IPS DF 6.9 (cell line): ENCODE data around the gene NXN.

Source experiments
- DNase-seq: peaks from one replicate; pipeline ENCODE4 v3.0.0-alpha.2; 2013; ENCODE audit warnings: low read depth, low spot score
- H3K27ac ChIP-seq: one replicate; pipeline ENCODE4 v1.5.1; 2013; ENCODE audit warnings: low read length, control low read depth
- H3K27me3 ChIP-seq: 2 replicates; pipeline ENCODE4 v1.6.1; 2013; ENCODE audit warnings: mild to moderate bottlenecking, low read length; ENCODE audit not compliant: control insufficient read depth, insufficient read depth
- H3K36me3 ChIP-seq: 2 replicates; pipeline ENCODE4 v1.6.1; 2013; ENCODE audit warnings: low read length; ENCODE audit not compliant: control insufficient read depth, insufficient read depth
- H3K4me1 ChIP-seq: 2 replicates; pipeline ENCODE4 v1.6.1; 2013; ENCODE audit warnings: low read length; ENCODE audit not compliant: control insufficient read depth, insufficient read depth
- H3K4me3 ChIP-seq: 2 replicates; pipeline ENCODE4 v1.5.1; 2013; ENCODE audit warnings: mild to moderate bottlenecking, low read length
- H3K9me3 ChIP-seq: 2 replicates; pipeline ENCODE4 v1.6.1; 2013; ENCODE audit warnings: low read length, inconsistent platforms; ENCODE audit not compliant: control insufficient read depth, insufficient read depth
- whole genome bisulfite sequencing: extraction: QIAGEN DNeasy Blood & Tissue Kit; methylation state at CpG from one replicate; pipeline ENCODE4 v1.1.7; 2013; ENCODE audit warnings: mixed read lengths, missing lambda C conversion rate; ENCODE audit not compliant: insufficient read length, insufficient coverage; 5-methylcytosine and 5-hydroxymethylcytosine counted together

Gene NXN

DNA sequence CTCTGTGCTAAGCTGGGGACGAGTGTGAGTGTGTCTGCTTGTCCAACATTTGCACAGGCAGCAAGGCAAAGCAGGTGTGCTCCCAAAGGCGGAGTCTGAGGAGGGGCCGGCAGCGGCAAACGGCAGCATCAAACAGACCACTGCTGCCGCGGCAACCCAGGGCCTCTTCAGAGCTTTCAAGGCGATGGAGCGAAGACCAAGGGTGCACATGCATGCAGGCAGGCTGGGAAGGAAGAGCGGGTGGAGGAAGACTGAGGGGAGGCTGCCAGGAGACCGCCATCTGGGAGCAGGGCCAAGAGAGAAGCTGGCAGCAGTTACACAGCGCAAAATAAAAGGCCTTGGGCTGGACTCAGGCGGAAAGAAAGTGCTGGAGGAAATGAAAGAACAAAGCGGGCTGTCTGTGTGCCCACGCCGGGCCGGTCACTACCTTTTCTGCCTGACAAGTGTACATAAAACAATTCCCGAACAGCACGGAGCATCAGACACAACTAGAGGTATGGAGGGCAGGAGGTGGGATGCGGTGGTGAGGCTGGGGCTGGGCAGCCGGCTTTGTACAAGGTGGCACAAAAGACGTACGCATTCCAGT lies 25.9 kb upstream of the NXN start:
- no peak for DNase-seq
- no CpG with 5 or more reads among the region's 23 CpGs for WGBS

DNA sequence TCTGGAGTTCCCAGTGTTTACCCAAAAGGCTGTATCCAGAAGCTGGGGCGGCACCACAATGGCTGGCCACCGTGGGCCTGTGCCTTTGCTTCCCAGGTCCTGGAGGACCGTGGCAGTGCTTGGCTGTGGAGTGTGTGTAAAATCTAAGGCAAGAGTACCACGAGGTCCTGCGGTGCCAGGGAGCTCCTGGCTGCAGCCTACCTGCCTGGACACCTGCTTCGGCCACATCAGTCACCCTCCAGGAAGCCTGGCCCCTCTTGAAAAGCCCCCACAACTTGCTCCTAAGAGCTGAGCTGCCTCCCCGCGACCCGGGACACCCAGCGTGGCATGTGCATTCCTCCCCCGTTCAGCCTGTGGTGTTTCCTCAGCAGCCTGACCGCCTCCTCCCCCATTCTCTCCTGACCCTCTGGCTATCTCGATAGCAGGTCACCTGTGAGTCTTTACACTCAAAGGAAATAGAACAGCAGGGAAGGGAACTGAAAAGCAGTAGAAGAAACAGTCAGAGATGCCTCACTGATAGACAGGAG lies 25.3 kb upstream of the NXN start:
- DNase-seq, result no peak
- H3K27me3 ChIP-seq, result no peaks in the 10 kb centered on the region
- H3K4me1 ChIP-seq, result no peaks in the 10 kb centered on the region; the same call in 1 of the 2 replicates
- no peak overlapping the region for H3K27ac ChIP-seq
- no peak overlapping the region for H3K4me3 ChIP-seq
- H3K36me3 ChIP-seq, result peaks cover 9% of the 10 kb centered on the region
- H3K9me3 ChIP-seq, result no peaks in the 10 kb centered on the region
- no CpG with 5 or more reads among the region's 13 CpGs for WGBS

More for the DNA sequence above, 25.9 kb upstream of the NXN start:
- H3K9me3 ChIP-seq, result no peaks in the 10 kb centered on the region
- H3K4me3 ChIP-seq, result no peak overlapping the region
- H3K36me3 ChIP-seq, result peaks cover 9% of the 10 kb centered on the region
- no peaks in the 10 kb centered on the region for H3K27me3 ChIP-seq
- no peak overlapping the region for H3K27ac ChIP-seq
- H3K4me1 ChIP-seq, result no peaks in the 10 kb centered on the region; the same call in 1 of the 2 replicates

DNA sequence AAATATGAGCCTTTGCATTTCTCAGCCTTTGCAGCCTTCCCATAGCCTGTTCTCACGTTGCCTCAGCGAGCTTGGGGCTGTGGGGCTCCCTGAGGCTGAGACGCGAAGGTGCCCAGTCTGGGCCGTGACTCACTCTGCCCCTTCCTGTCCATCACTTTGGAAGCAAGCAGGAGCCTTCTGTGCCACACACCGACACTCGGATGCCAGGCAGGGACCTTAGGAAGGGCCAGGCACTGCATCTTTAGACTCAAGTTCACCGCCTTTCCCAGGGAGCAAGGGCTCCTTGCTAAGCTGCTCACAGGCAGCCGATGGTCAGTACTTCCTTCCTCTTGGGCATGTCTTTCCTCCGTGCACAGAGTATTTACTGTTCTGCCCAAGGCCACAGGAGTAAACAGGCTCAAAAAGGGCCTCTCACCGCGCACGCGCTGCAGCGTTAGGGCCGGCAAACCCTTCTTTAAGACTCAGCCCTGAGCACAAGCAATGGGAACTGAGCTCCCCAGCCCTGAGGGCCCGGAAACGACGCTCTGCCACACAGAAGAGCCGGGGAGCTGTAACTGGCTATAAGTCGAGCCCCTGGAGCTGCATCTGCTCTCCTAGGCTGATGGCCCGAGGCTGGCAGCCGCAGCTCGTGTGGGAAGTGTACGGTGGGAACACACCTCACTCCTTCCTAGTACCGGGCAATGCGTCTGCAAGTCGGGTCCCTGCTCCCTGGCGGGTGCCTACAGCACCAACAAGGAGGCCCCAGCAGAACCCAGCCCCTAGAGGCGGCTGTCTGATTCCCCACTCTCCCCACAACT lies 24.6 kb upstream of the NXN start:
- Histone ChIP-seq H3K9me3 (no peaks in the 10 kb centered on the region), H3K4me3 (no peak overlapping the region), H3K4me1 (no peaks in the 10 kb centered on the region), H3K27me3 (no peaks in the 10 kb centered on the region), H3K36me3 (peaks cover 12% of the 10 kb centered on the region), H3K27ac (no peak overlapping the region)
- no peak for DNase-seq
- no CpG with 5 or more reads among the region's 30 CpGs for WGBS

DNA sequence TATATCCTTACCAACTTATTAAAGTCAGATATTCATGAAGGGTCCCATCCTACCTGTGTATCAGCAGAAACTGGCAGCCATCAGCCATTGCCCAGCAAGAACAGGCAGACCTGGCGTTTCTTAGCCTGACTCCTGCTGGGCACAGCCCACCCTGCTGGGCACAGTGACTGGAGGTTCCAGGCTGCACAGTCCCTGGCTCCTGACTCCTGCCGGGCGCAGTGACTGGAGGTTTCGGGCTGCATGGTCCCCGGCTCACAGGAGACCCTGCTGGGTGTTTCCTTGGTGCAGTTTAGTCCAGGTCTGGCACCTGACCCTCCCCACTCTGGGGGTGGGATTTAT lies 24.0 kb upstream of the NXN start:
- Histone ChIP-seq H3K27ac (no peak overlapping the region), H3K9me3 (no peaks in the 10 kb centered on the region), H3K27me3 (no peaks in the 10 kb centered on the region), H3K4me1 (no peaks in the 10 kb centered on the region), H3K36me3 (peaks cover 12% of the 10 kb centered on the region), H3K4me3 (no peak overlapping the region)
- DNase-seq, result no peak
- WGBS, result no CpG with 5 or more reads among the region's 5 CpGs

DNA sequence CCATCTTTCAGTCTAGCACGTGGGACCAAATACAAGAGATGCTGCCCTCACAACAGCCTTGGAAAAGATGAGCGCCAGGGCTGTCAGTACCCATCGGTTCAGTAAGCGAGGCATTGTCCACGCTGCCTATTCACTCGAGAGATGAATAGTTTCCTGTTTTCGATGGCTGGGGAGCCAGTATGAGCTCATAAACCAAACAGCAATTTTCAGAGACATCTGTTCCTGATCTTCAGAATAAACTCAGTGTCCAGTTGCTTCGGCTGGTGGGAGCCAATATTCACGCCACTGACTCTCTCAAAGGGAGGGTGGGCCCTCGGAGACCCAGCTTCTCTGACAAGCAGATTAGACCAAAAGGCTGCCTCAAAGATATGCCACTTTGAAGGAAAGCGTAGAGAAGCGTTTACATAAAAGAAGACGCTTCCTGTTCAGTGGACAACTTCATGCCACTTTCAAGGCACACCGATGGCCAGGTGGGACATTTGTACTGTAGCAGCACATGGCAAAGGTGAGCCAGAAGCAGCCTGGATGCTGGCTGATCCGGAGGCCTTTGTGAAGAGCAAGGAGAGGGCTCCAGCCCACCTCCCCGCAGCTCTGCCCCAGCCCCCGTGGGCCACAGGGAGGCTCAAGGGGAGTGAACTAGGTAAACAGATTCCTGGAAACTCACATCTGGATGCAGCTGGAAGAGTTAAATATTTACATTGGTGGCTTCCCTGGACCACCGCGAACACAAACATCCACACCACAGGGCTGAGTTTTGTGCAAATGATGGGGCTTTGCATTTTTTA lies 23.4 kb upstream of the NXN start:
- no peak for DNase-seq
- Histone ChIP-seq H3K9me3 (no peaks in the 10 kb centered on the region), H3K36me3 (peaks cover 12% of the 10 kb centered on the region)

DNA sequence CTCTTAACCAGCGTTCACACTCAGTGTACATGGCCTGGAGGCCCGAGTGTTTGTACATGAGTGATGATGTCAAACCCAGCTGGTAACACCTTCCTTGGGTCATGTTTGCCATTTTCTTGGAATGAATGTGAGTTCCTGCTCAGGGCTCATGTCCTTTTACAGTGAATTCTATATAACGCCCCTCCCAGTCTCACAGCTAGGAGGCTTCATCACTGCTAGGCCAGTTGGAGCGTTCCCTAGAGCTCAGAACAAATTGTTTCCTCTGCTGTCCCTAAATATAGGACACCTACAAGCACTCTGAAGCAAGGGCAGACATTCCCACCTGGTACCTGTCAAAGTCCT lies 22.8 kb upstream of the NXN start:
- Histone ChIP-seq H3K27me3 (no peaks in the 10 kb centered on the region), H3K4me1 (no peaks in the 10 kb centered on the region), H3K36me3 (peaks cover 12% of the 10 kb centered on the region), H3K9me3 (no peaks in the 10 kb centered on the region), H3K4me3 (no peak overlapping the region), H3K27ac (no peak overlapping the region)
- DNase-seq, result no peak
- no CpG with 5 or more reads among the region's 4 CpGs for WGBS

More for the DNA sequence above, 23.4 kb upstream of the NXN start:
- no CpG with 5 or more reads among the region's 19 CpGs for WGBS
- Histone ChIP-seq H3K27ac (no peak overlapping the region), H3K4me1 (no peaks in the 10 kb centered on the region), H3K4me3 (no peak overlapping the region), H3K27me3 (no peaks in the 10 kb centered on the region)

DNA sequence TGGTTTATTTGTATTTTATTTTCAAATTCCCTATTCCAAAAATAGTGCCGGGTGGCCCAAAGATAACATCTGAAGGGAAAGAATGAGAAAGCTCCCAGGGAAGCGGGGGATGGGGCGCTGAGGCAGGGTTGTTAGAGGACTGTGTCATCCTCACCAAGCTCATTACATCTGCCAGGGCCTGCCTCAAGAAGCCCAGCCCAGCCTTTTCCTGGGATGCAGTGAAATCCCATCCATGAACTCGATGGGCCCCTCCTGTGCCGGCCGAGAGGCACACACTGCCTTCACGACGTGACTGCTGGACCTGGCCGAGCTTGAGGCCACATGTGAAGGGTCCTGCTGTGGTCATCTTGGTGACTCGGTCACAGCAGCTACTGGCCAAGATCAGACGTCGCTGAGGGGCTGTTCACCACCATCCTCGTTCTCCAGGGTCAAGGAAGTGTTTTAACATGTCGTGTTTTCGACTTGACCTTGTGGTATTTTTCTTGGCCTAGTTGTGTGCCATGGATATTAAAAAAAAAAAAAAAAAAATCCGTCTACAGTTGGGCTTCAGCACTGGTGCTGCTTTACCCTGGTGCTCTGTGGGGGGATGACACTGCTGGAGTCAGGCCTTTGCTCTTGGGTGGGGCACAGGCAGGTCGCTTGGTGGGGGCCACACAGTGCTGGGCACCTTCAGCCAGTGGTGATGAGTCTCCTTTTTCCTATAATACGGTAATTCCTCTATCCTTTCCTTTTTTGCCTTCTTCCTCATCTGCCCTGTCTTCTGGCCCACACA lies 22.2 kb upstream of the NXN start:
- Histone ChIP-seq H3K4me1 (no peaks in the 10 kb centered on the region), H3K27me3 (no peaks in the 10 kb centered on the region), H3K9me3 (no peaks in the 10 kb centered on the region), H3K36me3 (peaks cover 12% of the 10 kb centered on the region), H3K4me3 (no peak overlapping the region), H3K27ac (no peak overlapping the region)
- WGBS, result no CpG with 5 or more reads among the region's 18 CpGs
- no peak for DNase-seq

DNA sequence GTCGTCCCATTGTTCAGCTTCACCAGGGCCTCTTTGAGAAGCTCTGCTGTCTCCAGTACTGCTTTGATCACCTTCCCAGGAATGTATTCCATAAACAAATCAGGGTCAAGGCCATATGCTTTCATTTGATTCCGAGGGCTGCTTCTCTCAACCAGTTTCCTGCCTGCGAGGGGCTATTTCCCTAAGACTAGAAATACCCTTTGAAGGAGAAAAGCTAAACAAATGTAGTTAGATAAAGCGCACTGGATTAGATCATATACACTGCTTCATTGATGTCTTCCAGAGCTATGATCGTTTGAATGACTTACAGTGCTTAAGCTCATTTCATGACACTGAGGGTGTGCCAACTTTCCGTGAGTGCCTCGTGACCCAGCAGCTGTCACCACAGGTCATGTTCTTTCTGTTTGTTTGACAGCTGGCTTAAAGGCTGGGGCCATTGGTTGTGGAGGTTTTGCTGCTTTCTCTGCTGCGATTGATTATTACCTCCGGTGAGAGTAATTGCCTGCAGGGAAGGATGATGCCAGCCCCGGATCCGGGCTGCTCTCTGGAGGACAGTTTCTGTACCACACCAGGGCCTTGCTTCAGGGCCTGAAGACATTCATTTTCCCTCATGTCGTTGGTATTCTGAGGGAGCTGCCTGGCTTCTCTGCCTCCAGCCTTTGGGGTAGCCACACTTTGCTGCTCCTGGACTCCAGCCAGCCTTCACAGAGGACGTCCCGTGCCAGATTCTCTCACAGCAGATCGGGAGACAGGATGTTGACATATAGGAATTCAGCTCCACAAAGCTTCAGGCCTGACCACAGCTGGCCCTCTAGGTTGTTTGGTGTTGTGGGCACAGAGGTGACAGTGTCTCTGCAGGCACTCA lies 21.3 kb upstream of the NXN start:
- no peak for DNase-seq
- Histone ChIP-seq H3K27ac (no peak overlapping the region), H3K9me3 (no peaks in the 10 kb centered on the region), H3K4me1 (no peaks in the 10 kb centered on the region), H3K27me3 (no peaks in the 10 kb centered on the region), H3K4me3 (no peak overlapping the region), H3K36me3 (peaks cover 12% of the 10 kb centered on the region)
- WGBS, result no CpG with 5 or more reads among the region's 15 CpGs

DNA sequence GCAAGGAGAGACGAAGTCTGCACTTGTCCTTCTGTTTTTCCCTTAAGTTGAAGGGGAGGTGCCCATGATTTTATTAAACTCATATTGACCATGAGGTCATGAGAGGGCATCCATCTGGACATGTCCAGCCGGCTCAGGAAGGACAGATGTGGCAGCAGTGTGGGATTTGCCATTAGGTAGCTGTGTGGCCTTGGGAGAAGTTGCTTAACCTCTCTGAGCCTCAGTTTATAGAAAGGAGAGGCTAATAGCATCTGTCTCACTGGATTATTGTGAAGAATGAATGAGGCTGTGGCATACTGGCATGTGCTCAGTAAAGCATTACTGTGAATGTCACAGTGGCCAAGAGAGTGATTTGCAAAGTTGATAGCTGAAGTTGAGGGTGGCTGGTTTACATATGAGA lies 18.5 kb upstream of the NXN start:
- no peak for DNase-seq
- no peak overlapping the region; the same call in 1 of the 2 replicates for H3K4me3 ChIP-seq
- no peaks in the 10 kb centered on the region for H3K27me3 ChIP-seq
- no peak overlapping the region for H3K27ac ChIP-seq
- WGBS, result no CpG with 5 or more reads among the region's 2 CpGs
- no peaks in the 10 kb centered on the region for H3K9me3 ChIP-seq
- peaks cover 12% of the 10 kb centered on the region for H3K36me3 ChIP-seq
- no peaks in the 10 kb centered on the region for H3K4me1 ChIP-seq
